ENCODE results near the gene TM4SF20.

GRCh38 chr2:227414846-227415245 lies 35.7 kb upstream of the TM4SF20 start:
- TF ChIP-seq POLR2AphosphoS5 (IDR thresholded peaks at IDR 0.05) (no peak), EP300 (conservative IDR thresholded peaks at IDR 0.05; ENCODE audit: poor library complexity, severe bottlenecking) (no peak), MXI1 (conservative IDR thresholded peaks at IDR 0.05; ENCODE audit: poor library complexity, severe bottlenecking) (no peak), EZH2 (IDR thresholded peaks at IDR 0.05; ENCODE audit: borderline replicate concordance, insufficient read depth, low read length, poor library complexity, severe bottlenecking) (no peak), REST (IDR thresholded peaks at IDR 0.05; ENCODE audit: borderline replicate concordance) (no peak), TAF1 (IDR thresholded peaks at IDR 0.05; ENCODE audit: low read depth) (no peak), RAD21 (conservative IDR thresholded peaks at IDR 0.05) (no peak), SMC3 (conservative IDR thresholded peaks at IDR 0.05; ENCODE audit: poor library complexity) (no peak)
- TF ChIP-seq, protein P1, sequence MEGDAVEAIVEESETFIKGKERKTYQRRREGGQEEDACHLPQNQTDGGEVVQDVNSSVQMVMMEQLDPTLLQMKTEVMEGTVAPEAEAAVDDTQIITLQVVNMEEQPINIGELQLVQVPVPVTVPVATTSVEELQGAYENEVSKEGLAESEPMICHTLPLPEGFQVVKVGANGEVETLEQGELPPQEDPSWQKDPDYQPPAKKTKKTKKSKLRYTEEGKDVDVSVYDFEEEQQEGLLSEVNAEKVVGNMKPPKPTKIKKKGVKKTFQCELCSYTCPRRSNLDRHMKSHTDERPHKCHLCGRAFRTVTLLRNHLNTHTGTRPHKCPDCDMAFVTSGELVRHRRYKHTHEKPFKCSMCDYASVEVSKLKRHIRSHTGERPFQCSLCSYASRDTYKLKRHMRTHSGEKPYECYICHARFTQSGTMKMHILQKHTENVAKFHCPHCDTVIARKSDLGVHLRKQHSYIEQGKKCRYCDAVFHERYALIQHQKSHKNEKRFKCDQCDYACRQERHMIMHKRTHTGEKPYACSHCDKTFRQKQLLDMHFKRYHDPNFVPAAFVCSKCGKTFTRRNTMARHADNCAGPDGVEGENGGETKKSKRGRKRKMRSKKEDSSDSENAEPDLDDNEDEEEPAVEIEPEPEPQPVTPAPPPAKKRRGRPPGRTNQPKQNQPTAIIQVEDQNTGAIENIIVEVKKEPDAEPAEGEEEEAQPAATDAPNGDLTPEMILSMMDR (IDR thresholded peaks at IDR 0.05; ENCODE audit: poor library complexity, severe bottlenecking): no peak
